Measurements from ENCODE around the gene NCOA7.
"Not testable (repeated sequence)": the region's sequence is repeated elsewhere in the genome, so short reads cannot be mapped to it uniquely, and the experiment has no call there.

NCOA7 gene

GRCh38 chr6:125950716-125951115 is 160.0 kb downstream of the NCOA7 start:
- not testable (repeated sequence) for DNase-seq (ENCODE audit: low read depth)

GRCh38 chr6:125951323-125951722 is 160.6 kb downstream of the NCOA7 start:
- DNase-seq (ENCODE audit: low read depth): no peak

- DNase-seq (ENCODE audit: low read depth): no peak
These were observed 162.2 kb downstream of the NCOA7 start for GRCh38 chr6:125952764-125953501.

- no peak for DNase-seq (ENCODE audit: low read depth)
These were observed 162.7 kb downstream of the NCOA7 start for GRCh38 chr6:125953502-125953875.

GRCh38 chr6:125954735-125955339 is 164.1 kb downstream of the NCOA7 start:
- no peak for DNase-seq (ENCODE audit: low read depth)

- no peak for DNase-seq (ENCODE audit: low read depth)
These were observed 165.2 kb downstream of the NCOA7 start for GRCh38 chr6:125955973-125956372.

GRCh38 chr6:125956506-125957390 is 166.0 kb downstream of the NCOA7 start, which contains the start of gene HINT3:
TSS of gene HINT3 (plus strand) at chr6:125956770. CDS start at chr6:125956978, 208 bp downstream.
- DNase-seq (ENCODE audit: low read depth): peak; percentile 97

- DNase-seq (ENCODE audit: low read depth): no peak
These were observed 166.6 kb downstream of the NCOA7 start for GRCh38 chr6:125957391-125957693.

GRCh38 chr6:125957845-125958244 is 167.1 kb downstream of the NCOA7 start:
- no peak for DNase-seq (ENCODE audit: low read depth)

GRCh38 chr6:125959041-125959440 is 168.3 kb downstream of the NCOA7 start:
- DNase-seq (ENCODE audit: low read depth): no peak

GRCh38 chr6:125961117-125961516 is 170.4 kb downstream of the NCOA7 start:
- no peak for DNase-seq (ENCODE audit: low read depth)

- no peak for DNase-seq (ENCODE audit: low read depth)
These were observed 172.2 kb downstream of the NCOA7 start for GRCh38 chr6:125962900-125963497.

GRCh38 chr6:125963817-125964216 is 173.1 kb downstream of the NCOA7 start:
- no peak for DNase-seq (ENCODE audit: low read depth)

GRCh38 chr6:125966569-125966968 is 175.8 kb downstream of the NCOA7 start:
- no peak for DNase-seq (ENCODE audit: low read depth)

- no peak for DNase-seq (ENCODE audit: low read depth)
These were observed 177.7 kb downstream of the NCOA7 start for GRCh38 chr6:125968493-125968892.

- DNase-seq (ENCODE audit: low read depth): no peak
These were observed 180.0 kb downstream of the NCOA7 start for GRCh38 chr6:125970760-125971159.

GRCh38 chr6:125972478-125972877 is 181.7 kb downstream of the NCOA7 start:
- not testable (repeated sequence) for DNase-seq (ENCODE audit: low read depth)

- no peak for DNase-seq (ENCODE audit: low read depth)
These were observed 183.6 kb downstream of the NCOA7 start for GRCh38 chr6:125974214-125974866.

GRCh38 chr6:125979101-125979500 is 188.3 kb downstream of the NCOA7 start:
- DNase-seq (ENCODE audit: low read depth): no peak

All from stimulated activated CD8-positive, alpha-beta memory T cell treated with anti-CD3 and anti-CD28 coated beads, Interleukin-15, amount 100 ng/mL, for 1 hour (primary cell).